A549 (cell line): ENCODE measurements around the gene LIPH. TPM values are rescaled to one million over a fixed set of nuclear protein-coding genes. Genes with fewer than 3 reads are reported as not detected.

Experiments
- ATAC-seq, 2 experiments: fragments of 200-7000 bp in 1 of 2; fragments of >200 bp in 1 of 2; cut with Nextera tagmentation in 1 of 2; cut with Tn5 transposase in 1 of 2; 3 replicates each; pipeline versions ENCODE4 v1.8.0 to v1.9.1; 2018 to 2020; ENCODE audit warnings: mild to moderate bottlenecking in 1 of 2, moderate library complexity in 1 of 2
- CTCF ChIA-PET: fragments of 300-600 bp; sonication (Branson Sonifier 250); formaldehyde crosslinking; extraction: SDS; loops from one replicate; lab custom pipeline; 2021; ENCODE audit warnings: antibody characterized with exemption, inconsistent platforms; lab: Yijun Ruan, JAX
- POLR2A ChIA-PET: fragments of 350-600 bp; formaldehyde crosslinking; extraction: SDS; loops from one replicate; lab custom pipeline; 2021; ENCODE audit warnings: antibody characterized with exemption, inconsistent platforms; lab: Yijun Ruan, JAX
- DNase-seq, 2 experiments: peaks; one replicate each; pipeline versions ENCODE4 v3.0.0 to v3.0.0-alpha.2; 2011 to 2016; ENCODE audit warnings: low read depth in 1 of 2, low spot score in 1 of 2
- FAIRE-seq: peaks from 2 replicates; lab custom pipeline; 2011; peaks lifted over from hg19 to GRCh38; lab: Jason Lieb, UNC
- H3K27ac ChIP-seq, 2 experiments: fragments of >200 bp; sonication (Bioruptor Twin); formaldehyde crosslinking; 3 replicates each; pipeline ENCODE4 v1.5.1; 2016 to 2017
- H3K4me1 ChIP-seq: fragments of >200 bp; sonication (Bioruptor Twin); formaldehyde crosslinking; 3 replicates; pipeline ENCODE4 v1.6.1; 2016
- H3K4me2 ChIP-seq: fragments of >200 bp; sonication (Bioruptor Twin); formaldehyde crosslinking; 3 replicates; pipeline ENCODE4 v1.6.1; 2016
- H3K4me3 ChIP-seq: fragments of >200 bp; sonication (Bioruptor Twin); formaldehyde crosslinking; 3 replicates; pipeline ENCODE4 v1.5.1; 2016
- H3K9me3 ChIP-seq: fragments of >200 bp; sonication (Bioruptor Twin); formaldehyde crosslinking; 3 replicates; pipeline ENCODE4 v1.6.1; 2016
- ATOH8 ChIP-seq: fragments of 250-450 bp; sonication (Bioruptor Pico); IDR thresholded peaks from 2 replicates; pipeline ENCODE4 v1.5.0; 2020; ENCODE audit warnings: low read depth, mild to moderate bottlenecking, moderate library complexity
- BHLHE40 ChIP-seq: IDR thresholded peaks from 2 replicates; pipeline ENCODE4 v1.6.1; 2012; ENCODE audit warnings: low read depth, low read length, inconsistent platforms
- CBX2 ChIP-seq: fragments of 200-600 bp; sonication (generic); IDR thresholded peaks from 2 replicates; pipeline ENCODE4 v1.6.1; 2016; ENCODE audit warnings: low read depth, mild to moderate bottlenecking, borderline replicate concordance
- CTCF ChIP-seq: fragments of >200 bp; sonication (Bioruptor Twin); formaldehyde crosslinking; IDR thresholded peaks from 3 replicates; pipeline ENCODE4 v1.5.1; 2016
- EP300 ChIP-seq, 2 experiments: fragments of >200 bp; sonication (Bioruptor Twin); formaldehyde crosslinking; IDR thresholded peaks; 2 replicates in 1 of 2; 3 replicates in 1 of 2; pipeline ENCODE4 v1.6.1; 2016 to 2017
- HDAC2 ChIP-seq: fragments of 200-600 bp; sonication (generic); IDR thresholded peaks from 2 replicates; pipeline ENCODE4 v1.6.1; 2016
- HEYL ChIP-seq: fragments of 250-450 bp; sonication (Bioruptor Pico); IDR thresholded peaks from 2 replicates; pipeline ENCODE4 v1.8.0; 2021; ENCODE audit warnings: mild to moderate bottlenecking, moderate library complexity
- JUN ChIP-seq, 2 experiments: fragments of >200 bp; sonication (Bioruptor Twin); formaldehyde crosslinking; IDR thresholded peaks; 2 replicates in 1 of 2; 3 replicates in 1 of 2; pipeline ENCODE4 v1.6.1; 2016 to 2017
- JUNB ChIP-seq: fragments of >200 bp; sonication (Bioruptor Twin); formaldehyde crosslinking; IDR thresholded peaks from 2 replicates; pipeline ENCODE4 v1.6.1; 2016
- KDM1A ChIP-seq: fragments of 200-600 bp; sonication (generic); IDR thresholded peaks from 2 replicates; pipeline ENCODE4 v1.6.1; 2016; ENCODE audit warnings: low read depth, mild to moderate bottlenecking
- MAX ChIP-seq: IDR thresholded peaks from 2 replicates; pipeline ENCODE4 v1.6.1; 2012
- NPAS2 ChIP-seq: fragments of 250-450 bp; sonication (Bioruptor Pico); IDR thresholded peaks from 2 replicates; pipeline ENCODE4 v1.8.0; 2022; ENCODE audit warnings: mild to moderate bottlenecking, moderate library complexity, borderline replicate concordance
- PBX3 ChIP-seq: IDR thresholded peaks from 2 replicates; pipeline ENCODE4 v1.6.1; 2012
- TFCP2L1 ChIP-seq: fragments of 250-450 bp; sonication (Bioruptor Pico); IDR thresholded peaks from 2 replicates; pipeline ENCODE4 v1.5.0; 2021; ENCODE audit warnings: mild to moderate bottlenecking
- USF2 ChIP-seq: fragments of 450-650 bp; IDR thresholded peaks from 2 replicates; pipeline ENCODE4 v1.6.1; 2014; ENCODE audit warnings: antibody characterized with exemption
- ZC3H11A ChIP-seq: fragments of 450-650 bp; IDR thresholded peaks from 2 replicates; pipeline ENCODE4 v1.6.1; 2014; ENCODE audit warnings: antibody characterized with exemption, mild to moderate bottlenecking
- ZFP36 ChIP-seq: fragments of 450-650 bp; IDR thresholded peaks from 2 replicates; pipeline ENCODE4 v1.6.1; 2014; ENCODE audit warnings: borderline replicate concordance; ENCODE audit not compliant: partially characterized antibody
- ZSCAN20 ChIP-seq: fragments of 250-450 bp; sonication (Bioruptor Pico); IDR thresholded peaks from 2 replicates; pipeline ENCODE4 v1.8.0; 2022; ENCODE audit warnings: mild to moderate bottlenecking, moderate library complexity
- WGBS: methylation state at CpG from one replicate; pipeline ENCODE4 v1.1.6; 2017; ENCODE audit errors: missing lambda C conversion rate; 5-methylcytosine and 5-hydroxymethylcytosine counted together
- polyA plus RNA-seq, 4 experiments: library from polyadenylated mRNA; depleted of rRNA in 3 of 4; stranded (reverse); fragments of >200 nt; fragmentation: RNase III in 1 of 4; extraction: RNeasy Plus Mini Kit Qiagen cat#74134 plus additional on column Dnase treatment in 1 of 4; gene quantifications; 2 replicates in 3 of 4; 3 replicates in 1 of 4; pipeline ENCODE4 v1.2.3, GENCODE V29; 2011 to 2017

Gene LIPH
- polyA plus RNA-seq, 2 of the 4 experiments (the other 2 are of a cell fraction): 6.9 to 34.9 TPM

GRCh38 chr3:185508335-185508991, 43.9 kb downstream of the LIPH start:
- ChIA-PET POLR2A (no interaction called here), CTCF (interaction anchor here (1.2 kb wide), 1 partner anchor 50 kb away, joined by 4 read pairs; no protein-coding TSS in a partner anchor)
- no peak for ATAC-seq

GRCh38 chr3:185507883-185508282, 44.5 kb downstream of the LIPH start:
- Histone ChIP-seq H3K4me2 (no peak overlapping the region), H3K27ac (no peak overlapping the region), H3K4me1 (no peaks in the 10 kb centered on the region), H3K4me3 (no peak overlapping the region), H3K9me3 (no peaks in the 10 kb centered on the region)
- no peak for DNase-seq
- ChIA-PET CTCF (no interaction called here), POLR2A (no interaction called here)
- ATAC-seq: no peak
- no peak for FAIRE-seq
- 88% methylated on average over 6 of the region's 6 CpGs for WGBS
- TF ChIP-seq ATOH8 (CRISPR knock-in tag): no peak
- no peak for TF ChIP-seq USF2
- no peak for TF ChIP-seq CTCF
- no peak for TF ChIP-seq HDAC2
- TF ChIP-seq KDM1A: no peak
- no peak for TF ChIP-seq BHLHE40
- no peak for TF ChIP-seq MAX
- TF ChIP-seq TFCP2L1 (CRISPR knock-in tag): no peak
- no peak for TF ChIP-seq JUN (IDR thresholded peaks at IDR 0.05)
- no peak for TF ChIP-seq CBX2
- TF ChIP-seq ZSCAN20 (CRISPR knock-in tag): no peak
- no peak for TF ChIP-seq EP300 (IDR thresholded peaks at IDR 0.05)
- TF ChIP-seq ZC3H11A: no peak

More at GRCh38 chr3:185508335-185508991, 43.9 kb downstream of the LIPH start:
- 89% methylated on average over 19 of the region's 19 CpGs for WGBS
- H3K9me3 ChIP-seq: no peaks in the 10 kb centered on the region
- no peak overlapping the region for H3K4me2 ChIP-seq
- TF ChIP-seq NPAS2 (CRISPR knock-in tag) (no peak), ZSCAN20 (CRISPR knock-in tag) (no peak), PBX3 (no peak), TFCP2L1 (CRISPR knock-in tag) (no peak), ZFP36 (no peak), HEYL (no peak), JUNB (no peak), CBX2 (no peak), USF2 (no peak)
- TF ChIP-seq, all 56 proteins: peak for 0
- Histone ChIP-seq H3K4me3 (no peak overlapping the region), H3K4me1 (no peaks in the 10 kb centered on the region), H3K27ac (no peak overlapping the region)
- DNase-seq: no peak
- no peak for FAIRE-seq
